DMS79 (cell line): ENCODE results near the gene RAVER1.
"Not testable (repeated sequence)": the region's sequence is repeated elsewhere in the genome, so short reads cannot be mapped to it uniquely, and the experiment has no call there.

Source experiments
- DNase-seq: peaks from one replicate; lab custom pipeline; 2025; lab: John Stamatoyannopoulos, UW

Gene RAVER1, protein sequence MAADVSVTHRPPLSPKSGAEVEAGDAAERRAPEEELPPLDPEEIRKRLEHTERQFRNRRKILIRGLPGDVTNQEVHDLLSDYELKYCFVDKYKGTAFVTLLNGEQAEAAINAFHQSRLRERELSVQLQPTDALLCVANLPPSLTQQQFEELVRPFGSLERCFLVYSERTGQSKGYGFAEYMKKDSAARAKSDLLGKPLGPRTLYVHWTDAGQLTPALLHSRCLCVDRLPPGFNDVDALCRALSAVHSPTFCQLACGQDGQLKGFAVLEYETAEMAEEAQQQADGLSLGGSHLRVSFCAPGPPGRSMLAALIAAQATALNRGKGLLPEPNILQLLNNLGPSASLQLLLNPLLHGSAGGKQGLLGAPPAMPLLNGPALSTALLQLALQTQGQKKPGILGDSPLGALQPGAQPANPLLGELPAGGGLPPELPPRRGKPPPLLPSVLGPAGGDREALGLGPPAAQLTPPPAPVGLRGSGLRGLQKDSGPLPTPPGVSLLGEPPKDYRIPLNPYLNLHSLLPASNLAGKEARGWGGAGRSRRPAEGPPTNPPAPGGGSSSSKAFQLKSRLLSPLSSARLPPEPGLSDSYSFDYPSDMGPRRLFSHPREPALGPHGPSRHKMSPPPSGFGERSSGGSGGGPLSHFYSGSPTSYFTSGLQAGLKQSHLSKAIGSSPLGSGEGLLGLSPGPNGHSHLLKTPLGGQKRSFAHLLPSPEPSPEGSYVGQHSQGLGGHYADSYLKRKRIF

DNA sequence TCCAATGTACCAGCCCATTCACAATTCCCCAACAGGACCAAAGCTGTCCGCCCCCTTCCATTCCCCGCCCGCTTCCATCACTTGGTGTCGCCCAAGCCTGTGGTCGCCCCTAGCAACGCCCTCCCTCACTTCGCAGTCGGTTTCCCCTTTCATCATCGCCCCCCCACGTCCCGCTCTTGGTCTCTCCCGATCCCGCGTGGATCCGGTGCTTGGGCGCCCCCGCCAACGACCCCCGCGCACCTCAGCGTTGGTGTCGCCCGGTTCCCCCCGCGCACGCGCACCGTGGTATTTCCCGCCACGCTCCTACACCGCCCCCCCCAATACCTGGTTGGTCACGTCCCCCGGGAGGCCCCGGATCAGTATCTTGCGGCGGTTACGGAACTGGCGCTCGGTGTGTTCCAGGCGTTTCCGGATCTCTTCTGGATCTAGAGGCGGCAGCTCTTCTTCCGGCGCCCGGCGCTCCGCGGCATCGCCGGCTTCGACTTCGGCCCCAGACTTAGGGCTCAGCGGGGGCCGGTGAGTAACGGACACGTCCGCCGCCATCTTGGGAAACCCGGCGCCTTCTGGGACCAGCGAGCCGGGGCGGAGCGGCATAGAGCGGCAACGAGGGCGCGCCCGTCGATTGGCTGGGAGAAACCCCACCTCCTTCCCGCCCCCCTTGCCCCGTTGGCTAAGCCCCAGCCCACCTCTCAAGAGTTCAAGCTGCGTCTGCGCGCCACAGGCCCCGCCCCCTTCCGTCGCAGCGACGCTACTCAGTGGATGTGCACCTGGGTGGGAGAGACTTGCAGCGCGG, at the start of gene RAVER1:
RAVER1 (minus strand) TSS at position 565 of the 793 bp plus-strand sequence; CDS start at position 543, 22 bp downstream.
- peak; percentile 93 for DNase-seq

DNA sequence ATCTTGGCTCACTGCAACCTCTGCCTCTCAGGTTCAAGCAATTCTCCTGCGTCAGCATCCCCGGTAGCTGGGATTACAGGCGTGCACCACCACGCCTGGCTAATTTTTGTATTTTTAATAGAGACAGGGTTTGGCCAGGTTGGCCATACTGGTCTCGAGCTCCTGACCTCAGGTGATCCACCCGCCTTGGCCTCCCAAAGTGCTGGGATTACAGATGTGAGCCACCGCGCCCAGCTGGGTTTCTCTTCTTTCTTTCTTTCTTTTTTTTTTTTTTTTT, 49.8 kb upstream of the RAVER1 start:
- not testable (repeated sequence) for DNase-seq

DNA sequence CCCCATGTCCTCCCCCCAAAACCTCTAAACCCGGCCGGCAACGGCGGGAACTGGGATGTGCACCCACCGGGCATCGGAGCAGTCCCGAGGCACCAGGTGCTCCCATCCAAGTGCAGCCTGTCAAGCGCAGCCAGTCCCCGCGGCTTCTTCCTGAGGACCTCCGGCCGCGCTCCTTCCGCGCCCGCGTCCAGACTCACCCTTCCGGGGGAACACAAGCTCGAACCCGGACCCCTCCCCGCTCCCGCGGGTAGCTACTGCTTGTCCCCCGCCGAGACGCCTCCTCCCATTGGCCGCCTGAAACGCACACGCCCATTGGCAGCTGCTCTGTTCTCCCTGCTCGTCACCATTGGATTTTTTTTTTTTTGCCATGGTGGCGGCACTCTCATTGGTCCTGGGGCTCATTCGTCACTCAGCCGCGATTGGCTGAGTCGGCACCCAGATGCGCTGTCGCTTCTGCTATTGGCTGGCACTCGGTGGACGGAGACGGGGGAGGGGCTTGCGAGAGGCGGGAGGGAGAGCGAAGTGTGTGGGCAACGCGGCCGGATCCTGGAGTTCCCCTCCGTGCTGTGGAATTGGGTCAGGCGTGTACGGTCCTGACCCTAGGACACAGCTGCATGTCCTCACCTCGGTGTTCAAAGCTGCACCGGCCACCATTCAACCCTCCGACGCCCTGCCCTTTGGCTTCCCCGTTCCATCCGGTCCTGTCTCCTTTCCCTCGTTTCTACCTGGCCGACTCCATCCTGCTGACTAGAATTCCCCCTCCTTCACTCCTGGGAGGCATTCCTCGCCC, 47.2 kb upstream of the RAVER1 start, which contains the start of gene TYK2:
TYK2 (minus strand) TSS at position 260 of the 790 bp plus-strand sequence. CDS start 2,166 bp downstream, outside the sequence.
- peak; percentile 98 for DNase-seq

DNA sequence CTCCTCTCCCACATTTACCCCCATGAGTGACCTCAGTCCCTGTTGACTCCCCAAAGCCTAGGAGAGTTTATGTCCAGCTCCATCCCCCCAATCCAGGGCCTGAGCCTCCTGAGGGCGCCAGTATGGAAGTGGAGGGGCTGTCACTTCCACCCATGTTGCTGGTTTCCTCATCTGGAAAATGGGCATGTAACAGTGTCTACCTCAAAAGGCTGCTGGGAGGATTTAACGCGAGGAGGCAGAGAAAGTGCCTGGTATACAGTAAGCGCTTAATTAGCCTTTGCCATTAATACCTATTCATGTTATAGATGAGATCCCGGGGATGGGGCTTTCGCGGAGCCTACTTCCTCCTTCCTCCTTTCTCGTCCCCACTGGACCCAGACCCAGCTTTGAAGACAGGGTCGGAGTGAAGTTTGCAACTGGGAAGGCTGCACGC, 46.6 kb upstream of the RAVER1 start:
- DNase-seq = no peak

DNA sequence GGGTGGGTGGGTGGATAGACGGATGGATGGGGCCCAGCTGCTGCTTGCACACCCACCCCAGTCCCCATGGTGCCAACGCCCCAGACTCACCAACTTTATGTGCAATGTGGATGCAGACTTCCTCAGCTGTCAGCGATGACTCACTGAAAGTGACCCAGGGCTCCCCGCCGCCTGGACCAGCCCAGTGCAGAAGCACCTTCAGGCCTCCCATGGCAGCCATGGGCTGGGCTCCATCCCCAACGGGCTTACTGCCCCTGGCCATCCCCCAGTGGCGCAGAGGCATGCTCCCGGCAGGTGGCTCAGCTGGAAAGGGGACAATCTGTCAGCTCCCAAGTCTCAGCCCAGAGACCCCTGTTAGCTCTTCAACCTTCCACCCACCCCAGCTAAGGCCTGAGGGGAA, 44.8 kb upstream of the RAVER1 start:
- no peak for DNase-seq

DNA sequence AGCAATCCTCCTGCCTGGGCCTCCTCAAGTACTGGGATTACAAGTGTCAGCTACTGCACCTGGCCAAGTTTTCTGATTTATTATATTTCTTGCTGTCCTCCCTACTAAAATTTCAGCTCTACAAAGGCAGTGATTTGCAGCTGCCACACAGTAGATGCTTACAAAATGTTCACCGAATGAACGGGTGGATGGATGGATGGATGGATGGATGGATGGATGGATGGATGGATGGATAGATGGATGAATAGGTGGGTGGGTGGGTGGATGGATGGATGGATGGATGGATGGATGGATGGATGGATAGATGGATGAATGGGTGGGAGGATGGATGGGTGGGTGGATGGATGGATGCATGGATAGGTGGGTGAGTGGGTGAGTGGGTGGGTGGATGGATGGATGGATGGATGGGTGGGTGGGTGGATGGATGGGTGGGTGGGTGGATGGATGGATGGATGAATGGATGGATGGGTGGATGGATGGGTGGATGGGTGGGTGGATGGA, 43.9 kb upstream of the RAVER1 start:
- DNase-seq = not testable (repeated sequence)

DNA sequence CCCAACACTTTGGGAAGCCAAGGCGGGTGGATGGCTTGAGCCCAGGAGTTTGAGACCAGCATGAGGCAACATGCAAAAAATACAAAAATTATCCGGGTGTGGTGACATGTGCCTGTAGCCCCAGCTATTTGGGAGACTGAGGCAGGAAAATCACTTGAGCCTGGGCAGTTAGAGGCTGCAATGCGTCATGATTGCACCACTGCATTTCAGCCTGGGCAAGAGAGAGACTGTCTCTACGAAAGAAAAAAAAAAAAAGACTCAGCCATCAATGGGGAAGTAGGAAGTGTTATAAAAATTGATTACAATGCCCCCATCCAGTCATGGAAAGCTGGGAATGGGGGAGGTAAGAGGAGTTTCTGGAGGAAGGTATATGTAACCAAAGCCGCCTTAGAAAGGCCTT, 41.6 kb upstream of the RAVER1 start:
- no peak for DNase-seq

DNA sequence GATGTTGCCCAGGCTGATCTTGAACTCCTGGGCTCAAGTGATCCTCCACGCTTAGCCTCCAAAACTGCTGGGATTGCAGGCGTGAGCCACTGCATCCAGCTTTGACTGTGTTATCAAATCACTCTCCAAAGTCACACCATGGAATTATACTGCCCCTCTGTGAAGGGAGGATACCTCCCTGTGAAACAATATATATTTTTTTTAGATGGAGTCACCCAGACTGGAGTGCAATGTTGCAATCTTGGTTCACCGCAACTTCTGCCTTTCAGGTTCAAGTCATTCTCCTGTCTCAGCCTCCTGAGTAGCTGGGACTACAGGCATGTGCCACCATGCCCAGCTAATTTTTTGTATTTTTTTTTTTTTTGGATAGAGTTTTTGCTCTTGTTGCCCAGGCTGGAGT, 39.4 kb upstream of the RAVER1 start:
- no peak for DNase-seq

DNA sequence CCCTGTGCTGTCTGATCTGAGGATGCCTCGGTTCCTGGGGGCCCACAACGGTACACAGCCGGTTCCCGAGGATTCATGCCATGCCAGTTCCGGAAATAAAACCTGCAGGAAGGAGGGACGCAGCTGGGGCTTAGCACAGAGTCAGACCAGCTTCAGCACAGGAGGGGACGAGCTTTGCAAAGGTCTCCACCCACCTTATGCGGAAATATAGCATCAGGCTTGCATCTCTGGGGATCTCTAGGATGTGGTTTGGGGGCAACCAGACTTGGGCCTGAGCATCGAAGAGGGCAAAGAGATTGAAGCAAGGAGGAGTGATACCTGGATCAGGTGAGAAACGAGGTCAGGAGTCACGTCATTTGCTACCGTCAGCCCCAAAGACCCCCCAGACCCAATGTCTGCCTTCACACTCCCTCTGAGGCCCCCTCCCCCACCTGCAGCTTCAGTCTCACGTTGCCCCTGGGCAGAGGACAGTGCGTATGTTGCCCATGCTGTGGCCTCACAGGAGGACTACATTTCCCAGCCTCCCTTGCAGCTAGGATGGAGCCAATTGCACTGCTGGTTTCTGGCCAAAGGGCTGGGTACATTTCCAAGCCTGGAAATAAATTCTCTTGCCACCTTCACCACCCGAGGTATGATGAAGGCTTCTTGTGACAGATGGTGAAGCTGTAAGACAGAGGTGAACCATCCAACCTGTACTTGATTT, 34.9 kb upstream of the RAVER1 start:
- no peak for DNase-seq

DNA sequence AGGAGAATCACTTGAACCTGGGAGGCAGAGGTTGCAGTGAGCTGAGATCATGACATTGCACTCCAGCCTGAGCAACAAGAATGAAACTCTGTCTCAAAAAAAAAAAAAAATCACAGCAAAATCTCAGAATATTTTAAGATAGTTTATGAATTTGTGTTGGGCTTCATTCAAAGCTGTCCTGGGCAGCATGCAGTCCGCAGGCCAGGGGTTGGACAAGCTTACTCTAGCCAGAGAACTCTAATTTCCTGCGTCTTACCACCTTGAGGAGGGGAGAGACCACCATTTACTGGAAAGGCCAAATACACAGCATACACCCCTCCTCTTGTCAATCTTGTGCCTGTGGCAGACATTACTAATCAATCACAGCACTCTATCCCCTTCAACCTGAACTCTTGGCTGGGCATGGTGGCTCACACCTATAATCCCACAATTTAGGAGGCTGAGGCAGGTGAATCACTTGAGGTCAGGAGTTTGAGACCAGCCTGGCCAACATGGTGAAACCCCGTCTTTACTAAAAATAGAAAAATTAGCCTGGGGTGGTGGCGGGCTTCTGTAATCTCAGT, 33.7 kb upstream of the RAVER1 start:
- not testable (repeated sequence) for DNase-seq

DNA sequence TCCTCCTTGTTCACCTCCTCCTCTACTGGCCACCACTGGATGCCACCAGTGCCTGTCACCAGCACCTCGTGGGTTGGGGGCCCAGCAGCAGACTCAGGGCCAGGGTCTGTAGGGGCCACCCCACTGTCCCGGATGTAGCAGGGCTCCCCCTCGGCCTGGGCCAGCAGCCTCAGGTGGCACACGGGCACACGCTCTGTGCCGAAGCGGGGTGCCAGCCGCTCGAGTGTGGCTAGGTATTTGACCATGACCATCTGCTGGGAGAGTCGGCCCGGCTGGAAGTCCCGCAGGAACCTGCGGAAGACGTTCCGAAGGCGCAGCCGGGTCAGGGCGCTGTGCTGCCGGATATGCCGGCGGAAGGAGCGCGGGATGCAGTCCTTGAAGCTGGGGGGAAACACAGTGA, 32.2 kb upstream of the RAVER1 start:
- DNase-seq = no peak

DNA sequence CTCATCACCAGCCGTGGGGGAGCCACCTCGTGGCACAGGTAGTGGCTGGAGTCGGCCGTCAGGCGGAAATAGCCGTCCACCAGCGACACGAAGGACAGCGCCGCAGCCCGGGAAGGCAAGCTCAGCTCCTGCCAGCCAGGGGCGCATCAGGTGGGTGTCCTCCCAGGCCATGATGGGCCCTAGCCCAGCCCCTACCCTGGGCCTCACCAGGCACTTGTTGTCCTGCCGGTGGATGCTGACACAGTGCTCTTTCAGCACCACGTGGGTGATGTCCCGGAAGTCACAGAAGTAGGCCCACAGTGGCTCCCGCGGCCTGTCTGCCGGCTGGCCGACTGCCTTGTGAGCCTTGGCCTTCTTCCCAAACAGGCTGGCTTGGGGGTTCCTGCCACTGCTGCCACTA, 31.3 kb upstream of the RAVER1 start:
- no peak for DNase-seq

DNA sequence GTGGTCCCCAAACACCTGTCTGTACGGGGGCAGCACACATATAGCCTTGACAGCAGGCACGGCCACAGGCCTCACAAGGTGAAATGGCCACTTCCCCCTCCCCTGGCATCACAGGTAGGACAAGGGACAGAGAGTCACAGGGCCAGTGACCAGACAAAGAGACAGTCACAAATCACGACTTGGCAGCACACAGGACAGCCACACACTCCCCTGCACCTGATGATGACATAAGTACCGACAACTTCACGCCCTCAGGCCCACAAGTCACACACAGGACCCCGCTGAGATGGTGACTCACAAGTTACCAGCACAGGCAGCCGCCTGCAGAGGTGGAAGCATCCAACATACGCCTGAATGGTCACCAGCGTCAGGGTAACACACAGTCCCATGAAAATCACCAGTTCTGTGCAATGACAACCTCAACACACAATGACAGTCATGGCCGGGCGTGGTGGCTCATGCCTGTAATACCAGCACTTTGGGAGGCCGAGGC, 30.5 kb upstream of the RAVER1 start:
- no peak for DNase-seq

DNA sequence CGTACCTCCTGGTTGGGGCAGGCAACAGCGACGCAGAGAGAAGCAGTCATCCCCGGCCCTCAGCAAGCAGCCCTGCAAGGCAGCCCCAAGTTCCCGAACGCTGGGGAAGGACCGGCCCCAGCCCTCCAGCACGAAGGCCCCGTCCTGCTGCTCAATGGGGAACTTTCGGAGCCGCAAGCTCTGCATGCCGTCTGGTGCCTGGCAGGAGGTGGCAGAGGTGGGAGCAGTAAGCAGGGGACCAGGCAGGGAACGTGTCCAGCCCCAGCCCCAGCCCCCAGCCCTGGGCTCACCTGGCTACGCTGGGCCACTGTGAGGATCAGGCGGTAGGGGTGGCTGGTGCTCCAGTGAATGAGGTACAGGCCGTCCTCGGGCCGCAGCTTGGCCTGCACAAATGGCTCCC, 28.9 kb upstream of the RAVER1 start:
- no peak for DNase-seq

DNA sequence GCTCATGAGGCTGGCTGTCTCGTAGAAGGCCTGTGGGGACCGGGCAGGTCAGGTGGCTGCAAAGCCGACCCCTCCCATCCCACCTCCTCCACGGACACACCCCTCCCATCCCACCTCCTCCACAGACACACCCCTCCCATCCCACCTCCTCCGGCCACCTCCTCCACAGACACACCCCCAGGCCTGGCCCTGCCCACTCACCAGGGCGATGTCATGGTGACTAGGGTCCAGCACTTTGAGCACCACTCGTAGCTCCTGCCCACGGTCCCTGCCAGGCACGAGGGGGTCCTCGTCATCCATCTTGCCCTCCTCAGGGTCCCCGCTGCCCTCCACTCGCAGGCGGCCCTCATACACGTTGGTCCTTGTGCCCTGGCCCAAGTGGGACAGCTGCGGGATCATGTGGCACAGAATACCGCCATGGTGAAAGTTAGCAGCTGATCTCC, 28.3 kb upstream of the RAVER1 start:
- DNase-seq = no peak

DNA sequence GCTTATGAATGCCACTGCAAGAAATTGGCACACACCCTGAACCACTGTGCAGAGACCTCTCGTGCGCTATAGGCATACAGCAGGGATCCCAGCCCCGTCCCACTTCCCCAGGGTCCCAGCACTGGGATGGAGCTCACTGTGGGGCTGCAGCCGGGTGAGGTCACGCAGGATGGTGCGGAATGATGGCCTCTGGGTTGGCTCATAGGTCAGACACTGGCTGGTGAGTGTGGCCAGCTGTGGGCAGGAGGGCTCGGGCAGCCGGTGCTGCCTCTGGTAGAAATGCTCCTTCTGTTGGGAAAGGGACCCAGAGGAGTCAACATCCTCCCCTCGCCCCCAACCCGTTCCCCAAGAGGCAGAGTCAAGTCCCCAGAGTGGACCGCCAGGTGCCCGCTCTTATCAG, 23.1 kb upstream of the RAVER1 start:
- DNase-seq = no peak

DNA sequence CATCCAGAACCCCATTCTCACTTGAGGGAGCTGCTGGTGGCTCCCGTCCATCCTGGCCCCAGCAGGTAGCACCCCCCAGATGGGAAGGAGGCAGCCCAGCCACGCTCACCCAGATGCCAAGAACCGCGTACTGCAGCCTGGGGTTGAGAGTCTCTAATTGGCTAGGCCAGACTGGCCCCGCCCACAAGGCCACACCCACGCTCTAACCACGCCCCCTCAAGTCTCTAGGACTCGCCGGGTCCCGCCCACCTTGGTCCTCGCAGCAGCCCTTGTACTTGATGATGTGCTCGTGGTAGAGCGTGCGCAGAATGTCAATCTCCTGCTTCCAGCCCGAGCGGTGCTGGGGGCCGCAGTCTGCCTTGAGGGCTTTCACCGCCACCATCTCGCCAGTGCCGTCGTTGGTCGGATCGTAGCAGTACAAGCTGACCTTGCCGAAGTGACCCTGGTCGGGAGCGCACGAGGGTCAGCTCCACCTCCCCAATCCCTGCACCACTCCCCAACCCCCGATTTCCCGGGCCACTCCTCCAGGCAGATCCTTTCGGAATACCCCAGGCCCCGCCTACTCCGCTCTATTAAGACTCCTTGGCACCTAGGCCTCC, 20.6 kb upstream of the RAVER1 start:
- no peak for DNase-seq

DNA sequence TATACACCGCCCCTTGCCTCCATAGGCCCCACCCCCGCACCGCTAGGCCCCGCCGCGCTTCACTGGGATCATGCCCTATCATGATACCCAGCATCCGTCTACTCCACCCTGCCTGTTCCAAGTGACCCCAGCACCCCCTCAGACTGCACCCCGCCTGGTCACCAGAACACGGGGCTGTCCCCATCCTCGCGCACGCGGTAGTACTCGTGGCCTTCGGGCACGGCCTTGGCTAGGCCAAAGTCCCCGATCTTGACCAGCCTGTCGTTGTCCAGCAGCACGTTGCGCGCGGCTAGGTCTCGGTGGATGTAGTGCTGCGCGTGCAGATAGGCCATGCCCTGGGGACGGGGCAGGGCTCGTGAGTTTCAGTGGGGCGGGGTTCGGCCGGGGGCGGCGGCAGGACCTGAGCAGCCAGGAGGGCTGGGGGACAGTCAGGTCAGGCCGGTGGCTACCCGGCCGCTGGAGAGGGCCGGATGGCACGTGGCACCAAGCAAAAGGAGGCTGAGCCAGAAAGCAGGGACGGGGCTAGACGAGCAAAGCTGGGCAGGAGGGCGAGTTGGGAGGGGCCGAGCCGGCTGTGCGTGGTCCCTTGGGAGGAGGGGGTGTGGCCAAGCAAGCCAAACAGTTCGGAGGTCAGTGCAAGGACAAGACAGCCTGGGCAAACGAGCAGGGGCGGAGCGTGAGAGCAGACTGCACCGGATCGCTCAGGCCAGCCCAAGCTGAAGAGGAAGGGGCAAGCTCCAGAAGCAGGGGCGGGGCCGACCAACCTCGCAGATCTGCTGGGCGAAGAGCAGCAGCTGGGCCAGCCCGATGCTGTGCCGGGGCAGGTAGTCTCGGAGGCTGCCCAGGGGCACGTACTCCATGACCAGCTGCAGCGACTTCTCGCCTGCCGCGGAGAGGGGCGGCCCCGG, 19.7 kb upstream of the RAVER1 start:
- DNase-seq = no peak

DNA sequence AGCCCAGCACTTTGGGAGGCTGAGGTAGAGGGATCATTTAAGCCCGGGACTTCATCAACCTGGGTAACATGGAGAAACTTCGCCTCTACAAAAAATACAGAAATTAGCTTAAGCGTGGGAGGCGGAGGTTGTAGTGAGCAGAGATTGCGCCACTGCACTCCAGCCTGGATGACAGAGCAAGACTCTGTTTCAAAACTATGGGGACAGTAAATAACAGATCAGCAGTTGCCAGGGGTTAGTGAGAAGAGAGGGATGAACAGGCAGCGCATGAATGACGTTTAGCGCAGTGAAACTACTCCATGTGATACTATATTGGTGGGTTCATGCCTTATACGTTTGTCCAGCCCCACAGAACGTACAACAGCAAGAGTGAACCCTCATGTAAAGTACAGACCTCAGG, 13.2 kb upstream of the RAVER1 start:
- DNase-seq = no peak
